ENCODE measurements around the gene FOXK2. TPM values are rescaled to one million over a fixed set of nuclear protein-coding genes. Genes with fewer than 3 reads are reported as not detected.
"Not testable (repeated sequence)": the region's sequence is repeated elsewhere in the genome, so short reads cannot be mapped to it uniquely, and the experiment has no call there.

FOXK2 gene
- total RNA-seq, 2 experiments from 2014 or later, result 59.6 to 60.8 TPM

DNA sequence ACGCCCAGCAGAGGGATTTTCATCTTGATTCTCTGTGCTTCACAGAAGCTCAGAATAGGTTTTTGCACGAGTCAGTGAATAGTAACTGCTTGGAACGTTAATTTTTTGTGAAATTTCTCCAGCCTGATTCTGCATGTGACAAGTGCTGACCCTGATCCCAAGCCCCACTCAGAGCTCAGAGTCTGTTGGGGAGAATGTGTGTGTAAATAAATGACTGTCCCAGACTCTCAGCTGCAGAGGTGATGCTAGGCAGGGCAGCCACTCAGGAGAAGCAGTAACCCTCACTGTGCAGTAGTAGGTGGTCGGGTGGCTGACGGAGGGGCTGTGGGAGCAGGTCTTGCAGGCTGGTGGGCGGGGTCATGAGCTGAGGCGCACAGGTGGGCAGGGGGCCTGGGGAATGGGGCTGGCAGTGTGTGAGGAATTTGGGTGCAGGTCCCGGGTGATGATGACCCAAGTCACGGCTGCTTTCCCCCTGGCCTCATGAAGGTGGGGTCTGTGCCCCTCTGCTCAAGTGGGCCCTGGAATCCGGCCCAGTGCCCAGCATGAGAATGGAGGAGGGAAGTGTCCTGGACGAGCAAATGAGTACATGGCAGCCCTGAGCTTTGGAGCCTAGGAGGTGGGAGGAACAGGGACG is 16.3 kb upstream of the FOXK2 start:
- DNase-seq (no peak), ATAC-seq (ENCODE audit: low read depth) (no peak)
- H3K4me1 Mint-ChIP-seq, result peaks cover 8% of the 10 kb centered on the region
- H3K9me3 Mint-ChIP-seq, result no peaks in the 10 kb centered on the region
- no peak overlapping the region for H3K4me3 Mint-ChIP-seq
- POLR2A ChIA-PET, result interaction anchor here (0.8 kb wide), 1 partner anchor 129 kb away, joined by 3 read pairs; no protein-coding TSS in a partner anchor
- no peak overlapping the region for H3K27ac Mint-ChIP-seq
- no peaks in the 10 kb centered on the region for H3K36me3 Mint-ChIP-seq
- no peaks in the 10 kb centered on the region for H3K27me3 Mint-ChIP-seq

DNA sequence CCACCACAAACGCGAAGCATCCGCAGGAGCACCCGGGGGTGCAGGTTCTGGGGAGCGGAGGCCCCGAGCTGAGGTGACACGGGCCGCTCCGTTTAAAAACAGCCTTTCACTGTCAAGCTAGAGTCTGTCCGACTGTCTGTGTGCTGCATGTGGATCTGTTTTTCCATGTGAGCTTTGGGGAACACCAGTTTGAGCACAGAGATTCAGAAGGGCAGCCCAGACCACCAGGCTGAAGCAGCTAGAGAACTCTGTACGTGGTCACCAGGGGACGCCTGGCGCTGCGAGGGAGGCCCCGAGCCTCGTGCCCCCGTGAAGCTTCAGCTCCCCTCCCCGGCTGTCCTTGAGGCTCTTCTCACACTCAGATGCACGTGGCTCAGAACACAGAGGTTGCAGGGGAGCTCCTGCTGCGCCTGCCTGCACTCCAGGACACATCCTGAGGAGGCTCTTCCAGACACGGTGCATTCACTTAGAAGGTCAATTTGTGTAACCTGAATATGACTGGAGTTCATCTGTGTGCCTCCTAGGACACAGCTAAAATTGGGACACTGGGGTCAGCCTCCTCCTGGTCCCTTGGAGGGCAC is 15.7 kb upstream of the FOXK2 start:
- ATAC-seq (ENCODE audit: low read depth) (no peak), DNase-seq (no peak)
- H3K27me3 Mint-ChIP-seq, result no peaks in the 10 kb centered on the region
- no peaks in the 10 kb centered on the region for H3K36me3 Mint-ChIP-seq
- peaks cover 7% of the 10 kb centered on the region for H3K4me1 Mint-ChIP-seq
- H3K27ac Mint-ChIP-seq, result no peak overlapping the region
- POLR2A ChIA-PET, result no interaction called here
- no peaks in the 10 kb centered on the region for H3K9me3 Mint-ChIP-seq
- no peak overlapping the region for H3K4me3 Mint-ChIP-seq

DNA sequence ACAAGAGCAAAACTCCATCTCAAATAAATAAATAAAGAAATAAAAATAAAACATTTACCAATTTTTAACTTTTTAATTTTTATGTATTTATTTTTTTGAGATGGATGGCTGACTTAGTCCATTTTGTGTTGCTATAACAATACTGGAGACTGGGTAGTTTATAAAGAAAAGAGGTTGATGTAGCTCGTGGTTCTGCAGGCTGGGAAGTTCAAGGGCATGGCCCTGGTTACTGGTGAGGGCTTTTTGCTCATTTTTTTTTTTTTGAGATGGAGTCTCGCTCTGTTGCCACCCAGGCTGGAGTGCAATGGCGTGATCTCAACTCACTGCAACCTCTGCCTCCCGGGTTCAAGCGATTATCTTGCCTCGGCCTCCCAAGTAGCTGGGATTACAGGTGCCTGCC is 14.2 kb upstream of the FOXK2 start:
- Mint-ChIP-seq H3K27me3 (no peaks in the 10 kb centered on the region), H3K27ac (no peak overlapping the region), H3K4me3 (no peak overlapping the region), H3K36me3 (no peaks in the 10 kb centered on the region), H3K4me1 (peaks cover 4% of the 10 kb centered on the region), H3K9me3 (no peaks in the 10 kb centered on the region)
- no peak for DNase-seq
- no peak for ATAC-seq (ENCODE audit: low read depth)
- POLR2A ChIA-PET, result interaction anchor here (1.1 to 1.6 kb wide), 2 partner anchors 9 to 14 kb away, joined by 3 to 5 read pairs; partner anchors contain the start of gene FOXK2

DNA sequence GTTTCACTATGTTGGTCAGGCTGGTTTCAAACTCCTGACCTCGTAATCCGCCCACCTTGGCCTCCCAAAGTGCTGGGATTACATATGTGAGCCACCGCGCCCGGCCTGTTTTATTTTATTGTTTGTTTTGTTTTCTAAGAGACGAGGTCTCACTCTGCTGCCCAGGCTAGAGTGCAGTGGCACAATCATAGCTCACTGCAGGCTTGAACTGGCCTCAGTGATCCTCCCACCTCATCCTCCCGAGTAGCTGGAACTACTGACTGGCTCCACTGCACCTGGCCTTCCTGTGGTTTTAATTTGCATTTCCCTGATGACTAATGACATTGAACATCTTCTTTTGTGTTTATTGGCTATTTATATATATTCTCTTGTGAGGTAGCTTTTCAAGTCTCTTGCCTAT is 13.1 kb upstream of the FOXK2 start:
- not testable (repeated sequence) for H3K9me3 Mint-ChIP-seq

DNA sequence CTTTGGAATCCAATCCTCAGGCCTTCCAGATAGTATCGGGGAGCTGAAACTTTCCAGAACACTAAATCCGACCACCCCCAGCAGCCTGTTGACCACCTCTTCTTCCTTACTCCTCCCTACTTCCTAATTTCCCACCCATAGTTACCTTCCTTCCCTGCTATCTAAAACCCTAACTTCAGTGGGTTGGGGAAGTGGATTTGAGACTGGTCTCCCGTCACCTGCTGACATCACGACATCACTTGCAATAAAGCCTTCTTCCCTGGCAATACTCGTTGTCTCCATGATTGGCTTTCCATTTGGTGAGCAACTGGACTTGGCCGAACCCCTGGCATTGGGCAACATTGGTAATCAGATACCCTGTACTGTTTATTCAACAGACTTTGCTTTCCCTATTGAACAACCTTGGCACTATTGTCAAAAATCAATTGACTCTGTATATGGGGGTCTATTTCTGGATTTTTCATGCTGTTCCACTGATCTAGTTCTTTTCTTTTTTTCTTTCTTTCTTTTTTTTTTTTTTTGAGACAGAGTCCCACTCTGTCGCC is 11.8 kb upstream of the FOXK2 start:
- POLR2A ChIA-PET, result no interaction called here
- Mint-ChIP-seq H3K27ac (no peak overlapping the region), H3K36me3 (no peaks in the 10 kb centered on the region)

More for the DNA sequence above, 13.1 kb upstream of the FOXK2 start:
- DNase-seq; ATAC-seq (ENCODE audit: low read depth); H3K36me3 Mint-ChIP-seq; H3K4me1 Mint-ChIP-seq; H3K4me3 Mint-ChIP-seq; H3K27ac Mint-ChIP-seq; H3K27me3 Mint-ChIP-seq: not testable (repeated sequence)
- POLR2A ChIA-PET, result interaction anchor here (1.1 kb wide), 1 partner anchor 8 kb away, joined by 3 read pairs; no protein-coding TSS in a partner anchor

DNA sequence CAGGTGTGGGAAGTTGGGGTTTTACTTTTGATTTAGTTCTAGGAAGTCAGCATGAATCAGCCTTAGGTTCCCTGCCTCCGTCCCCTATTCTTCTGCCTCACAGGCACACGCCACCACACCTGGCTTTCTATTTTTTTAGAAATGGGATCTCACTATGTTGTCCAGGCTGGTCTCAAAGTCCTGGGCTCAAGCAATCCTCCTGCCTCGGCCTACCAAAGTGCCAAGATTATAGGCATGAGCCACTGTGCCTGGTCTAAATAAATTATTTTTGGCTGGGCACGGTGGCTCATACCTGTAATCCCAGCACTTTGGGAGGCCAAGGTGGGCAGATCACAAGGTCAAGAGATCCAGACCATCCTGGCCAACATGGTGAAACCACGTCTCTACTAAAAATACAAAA is 7.9 kb upstream of the FOXK2 start:
- ATAC-seq (ENCODE audit: low read depth); H3K36me3 Mint-ChIP-seq; H3K4me1 Mint-ChIP-seq; H3K9me3 Mint-ChIP-seq; H3K27ac Mint-ChIP-seq; POLR2A ChIA-PET; H3K4me3 Mint-ChIP-seq; DNase-seq; H3K27me3 Mint-ChIP-seq: not testable (repeated sequence)

More for the DNA sequence above, 11.8 kb upstream of the FOXK2 start:
- no peaks in the 10 kb centered on the region for H3K27me3 Mint-ChIP-seq
- H3K9me3 Mint-ChIP-seq, result no peaks in the 10 kb centered on the region
- DNase-seq (no peak), ATAC-seq (ENCODE audit: low read depth) (no peak)
- peaks cover 10% of the 10 kb centered on the region for H3K4me1 Mint-ChIP-seq
- H3K4me3 Mint-ChIP-seq, result no peak overlapping the region

DNA sequence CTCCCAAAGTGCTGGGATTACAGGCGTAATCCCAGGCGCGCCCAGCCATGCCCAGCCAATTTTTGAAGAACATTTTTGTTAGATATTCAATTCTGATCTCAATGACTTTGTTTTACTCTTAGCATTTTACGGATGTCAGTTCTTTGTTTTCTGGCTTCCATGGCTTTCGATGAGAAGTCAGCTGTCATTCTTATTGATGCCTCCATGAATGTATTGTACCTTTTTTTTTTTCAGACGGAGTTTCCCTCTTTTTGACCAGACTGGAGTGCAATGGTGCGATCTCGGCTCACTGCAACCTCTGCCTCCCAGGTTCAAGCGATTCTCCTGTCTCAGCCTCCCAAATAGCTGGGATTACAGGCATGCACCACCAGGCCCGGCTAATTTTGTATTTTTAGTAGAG is 5.7 kb upstream of the FOXK2 start:
- H3K4me3 Mint-ChIP-seq; POLR2A ChIA-PET; H3K36me3 Mint-ChIP-seq; H3K9me3 Mint-ChIP-seq; DNase-seq; H3K27me3 Mint-ChIP-seq; H3K27ac Mint-ChIP-seq; ATAC-seq (ENCODE audit: low read depth); H3K4me1 Mint-ChIP-seq: not testable (repeated sequence)

DNA sequence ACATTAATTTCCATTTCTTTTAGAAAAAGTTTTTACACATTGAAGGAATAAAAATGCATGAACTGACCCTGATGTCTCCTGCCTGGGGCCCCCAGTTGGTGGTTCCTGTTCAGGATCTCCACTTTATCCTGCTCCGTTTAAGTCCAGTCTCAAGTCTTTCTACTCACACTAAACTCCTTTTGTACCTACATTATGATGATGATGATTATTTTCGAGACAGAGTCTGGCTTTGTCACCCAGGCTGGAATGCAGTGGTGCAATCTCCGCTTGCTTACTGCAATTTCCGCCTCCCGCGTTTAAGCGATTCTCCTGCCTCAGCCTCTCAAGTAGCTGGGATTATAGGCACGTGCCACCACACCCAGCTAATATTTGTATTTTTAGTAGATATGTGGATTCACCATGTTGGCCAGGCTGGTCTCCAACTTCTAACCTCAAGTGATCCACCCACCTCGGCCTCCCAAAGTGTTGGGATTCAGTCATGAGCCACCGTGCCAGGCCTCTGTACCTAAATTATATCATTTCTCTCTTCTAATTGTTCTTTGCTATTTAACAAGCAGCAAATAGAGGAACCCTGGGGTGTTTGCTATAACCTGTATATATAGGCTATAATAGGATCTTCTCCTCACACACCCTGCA is 2.2 kb upstream of the FOXK2 start:
- no peak overlapping the region for H3K27ac Mint-ChIP-seq
- DNase-seq (no peak), ATAC-seq (ENCODE audit: low read depth) (no peak)
- no peak overlapping the region for H3K4me3 Mint-ChIP-seq
- H3K27me3 Mint-ChIP-seq, result peaks cover 2% of the 10 kb centered on the region
- peaks cover 8% of the 10 kb centered on the region for H3K36me3 Mint-ChIP-seq
- POLR2A ChIA-PET, result no interaction called here
- peaks cover 10% of the 10 kb centered on the region for H3K4me1 Mint-ChIP-seq
- H3K9me3 Mint-ChIP-seq, result no peaks in the 10 kb centered on the region

DNA sequence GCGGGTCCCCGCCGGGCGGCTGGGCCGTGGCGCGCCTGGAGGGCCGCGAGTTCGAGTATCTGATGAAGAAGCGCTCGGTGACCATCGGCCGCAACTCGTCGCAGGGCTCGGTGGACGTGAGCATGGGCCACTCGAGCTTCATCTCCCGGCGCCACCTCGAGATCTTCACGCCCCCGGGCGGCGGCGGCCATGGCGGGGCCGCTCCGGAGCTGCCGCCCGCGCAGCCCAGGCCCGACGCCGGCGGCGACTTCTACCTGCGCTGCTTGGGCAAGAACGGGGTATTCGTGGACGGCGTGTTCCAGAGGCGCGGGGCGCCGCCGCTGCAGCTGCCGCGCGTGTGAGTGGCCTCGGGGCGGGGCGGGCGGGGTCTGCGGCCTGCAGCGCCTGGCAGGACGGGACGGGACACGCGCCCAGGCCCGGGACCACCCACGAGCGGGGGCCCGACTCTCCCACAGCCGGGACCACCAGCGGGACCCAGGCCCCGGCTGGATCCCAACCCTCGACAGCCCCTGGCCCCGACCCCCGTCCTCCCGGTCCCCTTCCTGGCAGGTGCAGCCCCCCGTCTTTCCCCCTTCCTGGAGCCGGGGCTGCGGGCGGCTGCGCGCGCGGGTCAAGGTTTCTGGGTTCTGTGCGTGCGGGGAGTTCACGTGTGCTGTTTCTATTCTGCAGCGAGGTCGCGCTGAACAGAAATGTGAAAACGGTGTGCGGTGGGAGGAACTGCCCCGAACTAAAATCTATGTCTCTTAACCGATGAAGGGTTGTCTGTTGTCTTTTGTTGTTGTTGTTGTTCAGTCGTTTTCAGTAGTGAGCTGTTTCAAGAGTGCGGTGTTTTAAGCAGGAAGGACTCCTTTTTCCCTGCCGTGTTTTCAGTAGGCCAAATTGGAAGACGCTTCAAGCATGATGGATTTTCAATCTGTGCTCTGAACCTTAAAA is 705 bp downstream of the FOXK2 start:
- DNase-seq (peak; percentile 73), ATAC-seq (ENCODE audit: low read depth) (peak; percentile 27)
- Mint-ChIP-seq H3K36me3 (peaks cover 11% of the 10 kb centered on the region), H3K4me3 (peak overlapping the region; percentile 86), H3K9me3 (no peaks in the 10 kb centered on the region), H3K4me1 (peaks cover 17% of the 10 kb centered on the region), H3K27me3 (no peaks in the 10 kb centered on the region), H3K27ac (peak overlapping the region; percentile 84)
- POLR2A ChIA-PET, result interaction anchor here (0.7 to 3.2 kb wide), 11 partner anchors 8 to 648 kb away, joined by 3 to 16 read pairs (median 4); no protein-coding TSS in a partner anchor

DNA sequence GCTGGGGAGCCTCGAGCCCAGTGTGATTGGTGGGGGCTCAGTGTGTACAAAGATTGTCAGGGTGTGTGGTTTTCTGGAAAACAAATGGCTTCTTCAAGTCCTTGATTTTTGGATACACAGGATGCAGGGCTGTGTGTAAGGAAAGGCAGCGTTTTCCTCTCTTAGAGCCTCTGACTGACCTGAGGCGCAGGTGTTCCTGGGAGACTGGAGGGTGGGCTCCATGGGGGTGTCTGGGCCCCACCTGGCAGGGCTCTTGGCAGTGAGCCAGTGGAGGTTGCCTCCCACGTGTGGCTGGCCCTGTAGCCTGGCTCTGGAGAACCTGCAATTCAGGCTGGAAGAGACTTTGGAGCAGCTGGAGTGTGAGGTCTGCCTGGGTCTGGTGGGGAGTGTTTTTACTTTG is 5.0 kb downstream of the FOXK2 start:
- Mint-ChIP-seq H3K27ac (peak overlapping the region; percentile 19), H3K36me3 (peaks cover 13% of the 10 kb centered on the region), H3K4me3 (no peak overlapping the region), H3K4me1 (peaks cover 34% of the 10 kb centered on the region), H3K27me3 (no peaks in the 10 kb centered on the region), H3K9me3 (no peaks in the 10 kb centered on the region)
- no peak for ATAC-seq (ENCODE audit: low read depth)
- DNase-seq, result no peak
- POLR2A ChIA-PET, result no interaction called here

DNA sequence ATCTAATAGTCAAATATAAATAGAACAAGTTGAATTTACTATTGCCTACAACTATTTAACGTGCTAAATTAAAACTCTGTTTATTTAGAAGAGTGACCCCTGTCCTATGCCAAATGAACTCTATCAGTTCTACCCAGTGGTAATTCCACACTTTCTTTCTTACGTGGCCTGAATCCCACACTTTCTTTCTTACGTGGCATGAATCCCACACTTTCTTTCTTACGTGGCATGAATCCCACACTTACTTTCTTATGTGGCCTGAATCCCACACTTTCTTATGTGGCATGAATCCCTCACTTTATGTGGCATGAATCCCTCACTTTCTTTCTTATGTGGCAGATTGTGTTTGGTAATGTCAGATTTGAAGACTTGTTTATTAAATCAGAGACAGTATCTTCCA is 6.2 kb downstream of the FOXK2 start:
- Mint-ChIP-seq H3K4me3 (no peak overlapping the region), H3K36me3 (peaks cover 12% of the 10 kb centered on the region), H3K27ac (no peak overlapping the region), H3K9me3 (no peaks in the 10 kb centered on the region), H3K27me3 (no peaks in the 10 kb centered on the region), H3K4me1 (peaks cover 36% of the 10 kb centered on the region)
- POLR2A ChIA-PET, result interaction anchor here (0.6 kb wide), 1 partner anchor 1127 kb away, joined by 3 read pairs; no protein-coding TSS in a partner anchor
- no peak for DNase-seq
- ATAC-seq (ENCODE audit: low read depth), result no peak

DNA sequence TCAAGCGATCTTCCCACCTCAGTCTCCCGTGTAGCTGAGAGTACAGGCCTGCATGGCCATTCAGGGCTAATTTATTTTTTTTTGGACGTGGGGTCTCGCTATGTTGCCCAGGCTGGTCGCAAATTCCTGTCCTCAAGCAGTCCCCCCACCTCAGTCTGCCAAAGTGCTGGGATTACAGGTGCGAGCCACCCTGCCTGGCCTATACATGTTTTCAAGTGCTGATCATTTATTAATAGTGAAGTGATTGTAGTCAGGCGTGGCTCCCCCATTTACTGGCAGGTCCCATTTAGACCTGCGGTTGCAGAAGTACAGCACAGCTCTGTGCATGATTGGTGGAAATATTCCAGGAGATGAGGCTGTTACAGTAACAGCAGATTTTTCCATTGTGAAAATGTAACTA is 8.4 kb downstream of the FOXK2 start:
- Mint-ChIP-seq H3K27ac (no peak overlapping the region), H3K4me3 (peak overlapping the region; percentile 3), H3K9me3 (no peaks in the 10 kb centered on the region), H3K36me3 (peaks cover 12% of the 10 kb centered on the region), H3K27me3 (no peaks in the 10 kb centered on the region), H3K4me1 (peaks cover 36% of the 10 kb centered on the region)
- POLR2A ChIA-PET, result interaction anchor here (2.7 kb wide), 1 partner anchor 8 kb away, joined by 13 read pairs; the partner anchor contains the start of gene FOXK2
- no peak for ATAC-seq (ENCODE audit: low read depth)
- no peak for DNase-seq

Measured in activated naive CD8-positive, alpha-beta T cell treated with anti-CD3 and anti-CD28 coated beads, Interleukin-2, amount 10 ng/mL, durations not matched to agents 7 days and 5 days (primary cell).